ENCODE measurements around the gene ZBTB7C.
A peak's percentile ranks its signal among the peaks of the same experiment; 100 is the strongest.

The ZBTB7C gene

GRCh38 chr18:48079885-48080284 lies 329.3 kb downstream of the ZBTB7C start:
- Mint-ChIP-seq H3K4me1 (peaks cover 13% of the 10 kb centered on the region), H3K36me3 (ENCODE audit: low read depth) (peaks cover 3% of the 10 kb centered on the region), H3K27me3 (ENCODE audit: low read depth) (peaks cover 3% of the 10 kb centered on the region), H3K9me3 (no peaks in the 10 kb centered on the region), H3K4me3 (no peak overlapping the region), H3K27ac (no peak overlapping the region)
- TF ChIP-seq CTCF (IDR thresholded peaks at IDR 0.05; ENCODE audit: unreplicated experiment in 3 of 3) = no peak

DNA sequence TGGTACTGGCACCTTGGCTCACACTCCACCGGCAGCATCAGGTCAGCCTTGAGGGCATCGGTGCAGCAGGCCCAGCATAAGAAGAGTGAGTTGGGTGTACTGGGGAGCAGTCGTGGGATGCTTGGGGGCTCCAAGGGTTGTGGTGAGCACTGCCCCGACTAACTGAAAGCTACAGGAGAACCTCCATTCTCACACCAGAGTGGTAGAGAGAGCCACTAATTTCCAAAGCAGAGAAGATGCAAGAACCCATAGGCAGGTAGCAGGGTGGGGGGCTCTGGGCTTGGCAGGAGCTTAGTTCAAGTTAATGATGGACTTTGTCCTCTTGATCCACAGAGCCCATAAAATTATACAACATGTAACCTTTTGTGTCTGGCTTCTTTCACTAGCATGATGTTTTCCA lies 330.7 kb downstream of the ZBTB7C start:
- TF ChIP-seq CTCF (IDR thresholded peaks at IDR 0.05; ENCODE audit: unreplicated experiment in 3 of 3) = no peak
- Mint-ChIP-seq H3K36me3 (ENCODE audit: low read depth) (peaks cover 3% of the 10 kb centered on the region), H3K27me3 (ENCODE audit: low read depth) (peaks cover 3% of the 10 kb centered on the region), H3K4me3 (no peak overlapping the region), H3K27ac (no peak overlapping the region), H3K4me1 (peaks cover 25% of the 10 kb centered on the region), H3K9me3 (no peaks in the 10 kb centered on the region)

DNA sequence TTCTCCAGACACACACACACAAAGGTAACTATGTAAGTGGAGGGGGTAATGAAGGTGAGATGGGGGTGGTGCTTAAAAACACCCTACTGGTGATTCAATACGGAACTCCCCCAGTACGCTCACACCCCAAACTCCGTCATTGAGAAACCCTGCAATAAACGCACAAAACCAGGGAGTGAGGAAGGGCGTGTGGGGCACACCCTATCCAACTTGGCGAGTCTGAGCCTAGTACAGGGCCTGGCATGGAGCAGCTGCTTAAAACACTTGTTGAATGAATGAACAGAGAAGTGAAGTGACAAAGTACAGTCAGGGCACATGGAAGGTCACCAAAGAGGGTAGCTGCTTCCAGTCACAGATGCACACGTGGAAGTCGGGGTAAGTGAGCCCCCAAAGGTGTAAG lies 331.9 kb downstream of the ZBTB7C start:
- H3K36me3 Mint-ChIP-seq (ENCODE audit: low read depth) = peaks cover 3% of the 10 kb centered on the region
- no peak overlapping the region for H3K4me3 Mint-ChIP-seq
- H3K27me3 Mint-ChIP-seq (ENCODE audit: low read depth) = peaks cover 3% of the 10 kb centered on the region
- H3K27ac Mint-ChIP-seq = no peak overlapping the region
- H3K9me3 Mint-ChIP-seq = no peaks in the 10 kb centered on the region
- H3K4me1 Mint-ChIP-seq = peaks cover 34% of the 10 kb centered on the region
- TF ChIP-seq CTCF (IDR thresholded peaks at IDR 0.05; ENCODE audit: unreplicated experiment in 3 of 3) = no peak

DNA sequence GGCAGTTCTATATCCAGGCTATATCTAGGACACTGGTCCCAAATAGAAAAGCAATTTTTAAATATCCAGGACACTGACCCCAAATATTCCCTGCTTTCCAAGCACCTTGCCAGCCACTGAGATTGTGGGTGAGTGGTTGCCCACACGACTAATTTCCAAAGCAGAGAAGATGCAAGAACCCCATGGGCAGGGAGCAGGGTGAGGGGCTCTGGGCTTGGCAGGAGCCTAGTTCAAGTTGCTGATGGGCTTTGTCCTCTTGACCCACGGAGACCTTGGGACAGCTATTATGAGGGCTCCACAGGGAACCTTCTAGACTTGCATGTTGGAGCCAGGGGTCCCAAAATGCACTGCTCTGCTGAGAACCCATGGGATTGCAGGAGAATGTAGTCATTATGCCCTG lies 332.7 kb downstream of the ZBTB7C start:
- TF ChIP-seq CTCF (IDR thresholded peaks at IDR 0.05; ENCODE audit: unreplicated experiment in 3 of 3) = no peak
- H3K27me3 Mint-ChIP-seq (ENCODE audit: low read depth) = peaks cover 3% of the 10 kb centered on the region
- H3K36me3 Mint-ChIP-seq (ENCODE audit: low read depth) = peaks cover 3% of the 10 kb centered on the region
- no peaks in the 10 kb centered on the region for H3K9me3 Mint-ChIP-seq
- H3K4me1 Mint-ChIP-seq = peaks cover 40% of the 10 kb centered on the region
- H3K27ac Mint-ChIP-seq = peak overlapping the region in 1 of 3 experiments; percentile 34
- H3K4me3 Mint-ChIP-seq = no peak overlapping the region

DNA sequence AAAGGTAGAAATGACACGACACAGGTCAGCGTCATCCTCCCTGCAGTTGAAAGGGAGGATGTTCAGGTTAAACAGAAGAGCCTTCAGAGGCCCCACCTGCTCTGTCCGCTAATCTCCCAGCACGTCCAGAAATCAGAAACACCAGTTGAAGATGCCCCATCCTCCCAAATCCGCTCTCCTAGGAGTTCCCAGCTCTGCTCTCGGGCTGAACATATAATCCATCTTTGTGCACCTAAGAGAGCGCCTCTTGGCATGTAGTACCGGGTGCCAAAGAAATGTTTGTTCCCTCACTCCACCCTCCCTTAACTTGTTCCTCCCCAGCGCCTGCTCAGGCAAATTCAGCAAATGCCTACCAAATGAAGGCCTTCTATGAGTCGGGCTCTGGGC lies 333.5 kb downstream of the ZBTB7C start:
- Mint-ChIP-seq H3K4me3 (no peak overlapping the region), H3K9me3 (no peaks in the 10 kb centered on the region), H3K36me3 (ENCODE audit: low read depth) (peaks cover 3% of the 10 kb centered on the region), H3K27ac (peak overlapping the region in 2 of 3 experiments; percentile 11 to 34), H3K27me3 (ENCODE audit: low read depth) (peaks cover 3% of the 10 kb centered on the region), H3K4me1 (peaks cover 48% of the 10 kb centered on the region)
- no peak for TF ChIP-seq CTCF (IDR thresholded peaks at IDR 0.05; ENCODE audit: unreplicated experiment in 3 of 3)

DNA sequence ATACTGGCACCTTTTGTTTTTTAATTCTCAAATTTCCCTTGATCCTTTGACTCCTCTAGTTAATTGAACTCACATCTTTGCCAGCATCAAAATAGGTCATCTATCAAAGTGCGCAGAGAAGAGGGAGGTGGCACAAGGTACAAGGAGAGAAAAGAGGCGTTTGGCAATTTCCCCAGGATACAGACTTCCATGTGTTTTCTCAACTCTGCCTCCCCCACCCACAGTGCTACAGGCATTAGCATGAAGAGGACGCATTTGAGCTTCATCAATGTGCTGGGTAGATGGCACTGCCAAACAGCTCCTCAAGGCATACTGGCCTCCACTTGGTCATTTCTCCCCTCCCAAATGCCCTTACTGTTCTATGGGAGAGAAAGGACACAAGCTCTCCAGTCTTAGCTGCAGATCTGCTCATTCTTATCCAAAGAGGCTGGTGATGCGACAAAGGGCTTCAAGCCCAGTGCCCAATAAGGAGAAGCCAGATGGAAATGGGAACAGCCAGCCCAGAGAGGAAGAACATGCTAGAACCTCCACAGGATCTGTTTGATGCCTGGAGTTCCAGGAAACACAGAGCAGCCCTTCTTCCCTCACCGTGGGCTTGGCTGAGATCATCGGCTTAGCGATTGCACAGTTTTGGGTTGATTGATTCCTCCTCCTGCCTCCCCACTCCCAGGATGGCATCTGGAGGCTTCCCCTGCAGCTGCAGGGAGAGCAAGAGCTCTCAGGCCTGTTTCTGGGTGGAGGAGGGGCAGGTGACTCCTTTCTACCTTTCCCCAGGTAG lies 334.1 kb downstream of the ZBTB7C start:
- no peak for TF ChIP-seq CTCF (IDR thresholded peaks at IDR 0.05; ENCODE audit: unreplicated experiment in 3 of 3)
- Mint-ChIP-seq H3K4me3 (no peak overlapping the region), H3K9me3 (no peaks in the 10 kb centered on the region), H3K27ac (peak overlapping the region; percentile 20 to 83 (median 79)), H3K4me1 (peaks cover 48% of the 10 kb centered on the region), H3K36me3 (ENCODE audit: low read depth) (peaks cover 3% of the 10 kb centered on the region), H3K27me3 (ENCODE audit: low read depth) (peaks cover 3% of the 10 kb centered on the region)

All from nephron (organoid).